Sigmoid colon (tissue), 4 donors: Measurements from ENCODE around the gene ARHGAP6.
A peak's percentile ranks its signal among the peaks of the same experiment; 100 is the strongest.

Experiments
- CTCF ChIP-seq, 4 experiments: fragments of 450-650 bp in 3 of 4; fragments of 200-600 bp in 1 of 4; IDR thresholded peaks; one replicate each; pipeline ENCODE4 v1.5.1; 2016 to 2019; ENCODE audit warnings: antibody characterized with exemption in 4 of 4, mild to moderate bottlenecking in 3 of 4, moderate library complexity in 2 of 4
- EP300 ChIP-seq, 4 donors: sonication (generic); formaldehyde crosslinking; IDR thresholded peaks; one replicate each; pipeline ENCODE4 v1.6.1; 2017; ENCODE audit warnings: antibody characterized with exemption in 4 of 4
- POLR2A ChIP-seq, 2 donors: fragments of 450-650 bp; IDR thresholded peaks; one replicate each; pipeline ENCODE4 v1.6.1; 2016; ENCODE audit warnings: antibody characterized with exemption in 2 of 2, mild to moderate bottlenecking in 2 of 2, moderate library complexity in 2 of 2
- POLR2AphosphoS5 ChIP-seq, 4 donors: sonication (generic); formaldehyde crosslinking; IDR thresholded peaks; one replicate each; pipeline ENCODE4 v1.6.1; 2017; ENCODE audit warnings: antibody characterized with exemption in 4 of 4

- TF ChIP-seq CTCF (IDR thresholded peaks at IDR 0.05) (no peak), POLR2AphosphoS5 (IDR thresholded peaks at IDR 0.05) (peak; percentile 70 to 94 (median 81)), EP300 (IDR thresholded peaks at IDR 0.05) (no peak), POLR2A (IDR thresholded peaks at IDR 0.05) (peak; percentile 71 to 75)
These were observed 554.5 kb downstream of the ARHGAP6 start, which contains the start of gene HCCS for GRCh38 chrX:11111037-11111851.
